Neuronal stem cell (in vitro differentiated cells): ENCODE data around the gene CUBN.

ENCODE experiments used
- DNase-seq: peaks from one replicate; pipeline ENCODE4 v3.0.0-alpha.2; 2013; ENCODE audit warnings: low spot score
- H2AFZ ChIP-seq: one replicate; pipeline ENCODE4 v1.6.1; 2013; ENCODE audit warnings: mild to moderate bottlenecking, low read length, inconsistent platforms
- H2AK5ac ChIP-seq: 2 replicates; pipeline ENCODE4 v1.6.1; 2013; ENCODE audit warnings: low read depth, mild to moderate bottlenecking, inconsistent platforms, low read length, moderate library complexity, mixed read lengths
- H2BK120ac ChIP-seq: 2 replicates; pipeline ENCODE4 v1.6.1; 2013; ENCODE audit warnings: low read depth, mild to moderate bottlenecking, inconsistent platforms, low read length, moderate library complexity, mixed read lengths
- H2BK12ac ChIP-seq: one replicate; pipeline ENCODE4 v1.6.1; 2013; ENCODE audit warnings: low read length, inconsistent platforms
- H2BK15ac ChIP-seq: 2 replicates; pipeline ENCODE4 v1.6.1; 2013; ENCODE audit warnings: mild to moderate bottlenecking, low read length, inconsistent platforms, mixed read lengths
- H2BK5ac ChIP-seq: one replicate; pipeline ENCODE4 v1.6.1; 2013; ENCODE audit warnings: inconsistent platforms, mild to moderate bottlenecking, low read length, moderate library complexity
- H3K14ac ChIP-seq: one replicate; pipeline ENCODE4 v1.6.1; 2013; ENCODE audit warnings: low read length, inconsistent platforms
- H3K18ac ChIP-seq: 2 replicates; pipeline ENCODE4 v1.6.1; 2013; ENCODE audit warnings: low read length, inconsistent platforms
- H3K23ac ChIP-seq: 2 replicates; pipeline ENCODE4 v1.6.1; 2013; ENCODE audit warnings: low read depth, mild to moderate bottlenecking, mixed read lengths, low read length, inconsistent platforms; ENCODE audit not compliant: poor library complexity
- H3K27ac ChIP-seq: replicated peaks from 3 replicates; pipeline ENCODE4 v1.5.1; 2013; ENCODE audit warnings: low read length, inconsistent platforms
- H3K27me3 ChIP-seq, 3 experiments: 2 replicates each; pipeline ENCODE4 v1.6.1; 2013; ENCODE audit warnings: low read length in 3 of 3, mild to moderate bottlenecking in 2 of 3, inconsistent platforms in 1 of 3, low read depth in 1 of 3, mixed read lengths in 1 of 3, moderate library complexity in 1 of 3; ENCODE audit not compliant: control insufficient read depth in 3 of 3, insufficient read depth in 3 of 3
- H3K36me3 ChIP-seq, 2 donors: replicated peaks in 1 of 2; 2 replicates each; pipeline ENCODE4 v1.6.1; 2013; ENCODE audit warnings: low read length in 2 of 2; ENCODE audit not compliant: control insufficient read depth in 2 of 2, insufficient read depth in 2 of 2
- H3K4ac ChIP-seq: 2 replicates; pipeline ENCODE4 v1.6.1; 2013; ENCODE audit warnings: inconsistent platforms, mild to moderate bottlenecking, low read length, moderate library complexity
- H3K4me1 ChIP-seq, 2 donors: 1 replicate in 1 of 2; 2 replicates in 1 of 2; pipeline ENCODE4 v1.6.1; 2013; ENCODE audit warnings: low read length in 2 of 2, low read depth in 1 of 2; ENCODE audit not compliant: control insufficient read depth in 2 of 2, insufficient read depth in 1 of 2
- H3K4me2 ChIP-seq: one replicate; pipeline ENCODE4 v1.6.1; 2013; ENCODE audit warnings: mild to moderate bottlenecking, low read length, inconsistent platforms; ENCODE audit not compliant: insufficient read depth, poor library complexity, severe bottlenecking
- H3K4me3 ChIP-seq, 2 donors: 2 replicates each; pipeline ENCODE4 v1.5.1; 2013; ENCODE audit warnings: low read length in 2 of 2, mild to moderate bottlenecking in 2 of 2, inconsistent platforms in 1 of 2, moderate library complexity in 1 of 2
- H3K79me1 ChIP-seq: one replicate; pipeline ENCODE4 v1.6.1; 2013; ENCODE audit warnings: low read depth, mild to moderate bottlenecking, inconsistent platforms, low read length, moderate library complexity
- H3K9ac ChIP-seq: one replicate; pipeline ENCODE4 v1.6.1; 2013; ENCODE audit warnings: mild to moderate bottlenecking, low read depth, low read length, inconsistent platforms; ENCODE audit not compliant: poor library complexity
- H3K9me3 ChIP-seq, 2 donors: replicated peaks in 1 of 2; 2 replicates each; pipeline versions ENCODE3 to v1.6.1; 2013; ENCODE audit warnings: low read length in 2 of 2, mild to moderate bottlenecking in 2 of 2, inconsistent platforms in 1 of 2, low read depth in 1 of 2, mixed read lengths in 1 of 2, moderate library complexity in 1 of 2; ENCODE audit not compliant: control insufficient read depth in 2 of 2, insufficient read depth in 1 of 2
- H4K8ac ChIP-seq: one replicate; pipeline ENCODE4 v1.6.1; 2013; ENCODE audit warnings: low read depth, mild to moderate bottlenecking, inconsistent platforms, low read length, moderate library complexity
- H4K91ac ChIP-seq: one replicate; pipeline ENCODE4 v1.6.1; 2013; ENCODE audit warnings: low read length, low read depth, mild to moderate bottlenecking, inconsistent platforms; ENCODE audit not compliant: poor library complexity
- WGBS, 2 donors: extraction: QIAGEN DNeasy Blood & Tissue Kit; methylation state at CpG; one replicate each; pipeline ENCODE4 v1.1.7; 2013; ENCODE audit warnings: missing lambda C conversion rate in 2 of 2, mixed read lengths in 1 of 2; ENCODE audit not compliant: insufficient read length in 2 of 2, insufficient replicate concordance in 1 of 2; ENCODE audit errors: extremely low coverage in 2 of 2; 5-methylcytosine and 5-hydroxymethylcytosine counted together

CUBN gene

GRCh38 chr10:17144757-17145156, 15.1 kb upstream of the CUBN start:
- Histone ChIP-seq H2AFZ (no peak overlapping the region), H3K36me3 (peaks cover 0 to 6% of the 10 kb centered on the region in 2 donors), H3K4me1 (peaks cover 0 to 11% of the 10 kb centered on the region in 2 donors), H3K4me2 (no peak overlapping the region), H3K14ac (no peak overlapping the region), H2BK5ac (no peak overlapping the region), H3K18ac (no peak overlapping the region), H2BK15ac (no peak overlapping the region), H3K9ac (peak overlapping the region; percentile 30), H4K8ac (no peak overlapping the region), H3K79me1 (no peaks in the 10 kb centered on the region), H3K9me3 (peaks cover 0 to 4% of the 10 kb centered on the region in 2 donors), H2AK5ac (no peak overlapping the region), H4K91ac (no peak overlapping the region), H3K23ac (no peak overlapping the region), H2BK120ac (no peak overlapping the region), H3K4me3 (no peak overlapping the region), H2BK12ac (no peak overlapping the region), H3K27ac (no peak overlapping the region), H3K27me3 (no peaks in the 10 kb centered on the region), H3K4ac (no peak overlapping the region)
- no CpG with 5 or more reads among the region's 5 CpGs for WGBS, 2 donors
- no peak for DNase-seq

DNA sequence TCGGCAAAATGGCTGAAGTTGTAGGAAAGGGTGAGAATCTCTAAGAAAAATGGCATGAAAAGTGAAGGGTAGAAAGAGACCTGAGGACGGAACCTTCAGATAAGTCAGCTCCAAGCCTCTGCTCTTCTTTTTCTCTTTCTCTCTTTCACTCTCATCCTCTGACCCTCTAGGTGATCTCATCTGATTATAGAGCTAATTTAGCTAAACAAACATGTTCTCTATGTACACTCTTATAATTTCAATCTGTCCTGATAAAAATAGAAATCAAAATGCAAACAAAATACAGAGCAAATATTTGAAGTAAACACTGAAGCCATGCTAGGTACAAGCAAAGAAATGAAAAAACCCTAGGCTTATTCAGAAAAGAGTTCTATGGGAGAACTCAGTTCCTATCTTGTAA, 14.4 kb upstream of the CUBN start:
- H3K14ac ChIP-seq, result no peak overlapping the region
- H2BK120ac ChIP-seq, result no peak overlapping the region
- no peak overlapping the region for H3K4me3 ChIP-seq
- peaks cover 0 to 11% of the 10 kb centered on the region in 2 donors for H3K4me1 ChIP-seq
- no peak overlapping the region for H2BK12ac ChIP-seq
- H3K79me1 ChIP-seq, result no peaks in the 10 kb centered on the region
- H2BK15ac ChIP-seq, result no peak overlapping the region
- no peak overlapping the region for H3K9ac ChIP-seq
- H3K4me2 ChIP-seq, result no peak overlapping the region
- H4K91ac ChIP-seq, result no peak overlapping the region
- no peak overlapping the region for H4K8ac ChIP-seq
- DNase-seq, result no peak
- no peak overlapping the region for H3K4ac ChIP-seq
- H2BK5ac ChIP-seq, result no peak overlapping the region
- no peak overlapping the region for H3K23ac ChIP-seq
- no peaks in the 10 kb centered on the region for H3K27me3 ChIP-seq
- no peak overlapping the region for H2AFZ ChIP-seq
- H3K27ac ChIP-seq, result no peak overlapping the region
- peaks cover 0 to 4% of the 10 kb centered on the region in 2 donors for H3K9me3 ChIP-seq
- no peak overlapping the region for H3K18ac ChIP-seq
- no peak overlapping the region for H2AK5ac ChIP-seq
- peaks cover 0 to 4% of the 10 kb centered on the region in 2 donors for H3K36me3 ChIP-seq
- no CpG with 5 or more reads among the region's 2 CpGs for WGBS, 2 donors

GRCh38 chr10:17143055-17143690, 13.6 kb upstream of the CUBN start:
- Histone ChIP-seq H3K27ac (no peak overlapping the region), H2AFZ (no peak overlapping the region), H2BK12ac (no peak overlapping the region), H4K91ac (no peak overlapping the region), H3K27me3 (no peaks in the 10 kb centered on the region), H3K4me1 (peaks cover 0 to 9% of the 10 kb centered on the region in 2 donors), H3K36me3 (peaks cover 0 to 4% of the 10 kb centered on the region in 2 donors), H3K9ac (no peak overlapping the region), H2BK15ac (no peak overlapping the region), H3K18ac (no peak overlapping the region), H2BK5ac (no peak overlapping the region), H3K9me3 (peaks cover 0 to 4% of the 10 kb centered on the region in 2 donors), H3K4me2 (no peak overlapping the region), H3K14ac (no peak overlapping the region), H2BK120ac (no peak overlapping the region), H2AK5ac (no peak overlapping the region), H3K4ac (no peak overlapping the region), H4K8ac (no peak overlapping the region), H3K23ac (no peak overlapping the region), H3K79me1 (no peaks in the 10 kb centered on the region), H3K4me3 (no peak overlapping the region)
- WGBS, 2 donors, result no CpG with 5 or more reads among the region's 3 CpGs
- no peak for DNase-seq

- H3K14ac ChIP-seq, result no peak overlapping the region
- H2BK5ac ChIP-seq, result no peak overlapping the region
- no peak for DNase-seq
- H3K4me1 ChIP-seq, result no peaks in the 10 kb centered on the region
- H3K4me2 ChIP-seq, result no peak overlapping the region
- peaks cover 0 to 4% of the 10 kb centered on the region in 2 donors for H3K9me3 ChIP-seq
- no peak overlapping the region for H2BK120ac ChIP-seq
- no peaks in the 10 kb centered on the region for H3K27me3 ChIP-seq
- no peak overlapping the region for H4K8ac ChIP-seq
- H2BK15ac ChIP-seq, result no peak overlapping the region
- no peak overlapping the region for H3K4me3 ChIP-seq
- H3K23ac ChIP-seq, result no peak overlapping the region
- no peak overlapping the region for H2AK5ac ChIP-seq
- no peak overlapping the region for H3K18ac ChIP-seq
- WGBS, 2 donors, result no CpG with 5 or more reads among the region's 1 CpG
- H2BK12ac ChIP-seq, result no peak overlapping the region
- no peaks in the 10 kb centered on the region for H3K36me3 ChIP-seq
- no peak overlapping the region for H4K91ac ChIP-seq
- H3K4ac ChIP-seq, result no peak overlapping the region
- no peaks in the 10 kb centered on the region for H3K79me1 ChIP-seq
- no peak overlapping the region for H3K27ac ChIP-seq
- no peak overlapping the region for H3K9ac ChIP-seq
- no peak overlapping the region for H2AFZ ChIP-seq
These were observed 12.1 kb upstream of the CUBN start for GRCh38 chr10:17141504-17142229.
